Measurements from ENCODE around the gene CACNB3.

CACNB3 gene

DNA sequence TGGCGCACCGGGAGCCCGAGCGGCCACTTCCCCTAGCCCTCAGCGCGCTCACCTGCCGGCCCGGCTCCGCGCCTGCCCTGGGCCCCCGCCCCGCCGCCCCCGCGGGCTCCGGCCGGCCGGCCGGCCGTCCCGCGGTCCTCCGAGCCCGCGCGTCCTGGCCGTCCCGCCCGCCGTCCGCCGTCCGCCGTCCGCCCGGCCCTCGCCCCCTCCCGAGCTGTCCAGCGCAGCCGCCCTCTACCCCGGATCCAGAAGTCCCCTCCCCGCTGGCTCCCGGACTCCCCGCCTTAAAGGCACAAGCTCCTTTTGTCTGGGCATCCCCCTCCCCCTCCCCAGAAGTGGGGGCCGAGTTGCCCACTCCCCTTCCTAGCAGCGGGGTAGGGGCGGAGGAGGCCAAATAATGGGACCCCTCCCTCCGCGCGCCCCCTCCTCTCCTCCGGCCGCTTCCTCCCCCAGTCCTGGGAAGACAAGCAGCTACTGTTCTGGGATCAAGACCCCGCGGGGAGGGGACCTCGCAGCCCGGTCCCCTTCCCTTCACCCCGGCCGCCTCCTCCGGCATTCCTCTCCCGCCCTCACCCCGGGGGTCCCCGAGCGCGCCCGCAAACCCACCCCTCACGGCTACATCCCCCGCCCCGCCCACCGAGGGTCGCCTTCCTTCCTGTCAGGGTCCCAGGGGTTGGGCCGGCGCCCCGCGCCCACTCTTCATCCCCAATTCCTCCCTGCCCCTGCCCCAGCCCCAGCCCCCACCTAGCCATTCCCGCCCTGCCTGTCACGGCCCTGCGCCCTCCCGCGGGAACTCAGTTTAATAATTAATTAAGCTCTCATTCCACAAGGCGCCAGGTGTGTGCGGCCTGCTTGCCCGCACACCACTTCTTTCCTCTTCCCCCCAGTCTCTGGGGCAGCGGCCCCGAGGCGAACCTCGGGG is 29.2 kb upstream of the CACNB3 start, which contains the start of gene ADCY6:
ADCY6 (minus strand) TSS at position 236 of the 922 bp plus-strand sequence. CDS start 5,655 bp downstream, outside the sequence.
- DNase-seq (ENCODE audit: low read depth), result no peak

- DNase-seq (ENCODE audit: low read depth), result no peak
These were observed 28.4 kb upstream of the CACNB3 start for GRCh38 chr12:48789858-48790326.

- no peak for DNase-seq (ENCODE audit: low read depth)
These were observed 24.6 kb upstream of the CACNB3 start for GRCh38 chr12:48793696-48794095.

DNA sequence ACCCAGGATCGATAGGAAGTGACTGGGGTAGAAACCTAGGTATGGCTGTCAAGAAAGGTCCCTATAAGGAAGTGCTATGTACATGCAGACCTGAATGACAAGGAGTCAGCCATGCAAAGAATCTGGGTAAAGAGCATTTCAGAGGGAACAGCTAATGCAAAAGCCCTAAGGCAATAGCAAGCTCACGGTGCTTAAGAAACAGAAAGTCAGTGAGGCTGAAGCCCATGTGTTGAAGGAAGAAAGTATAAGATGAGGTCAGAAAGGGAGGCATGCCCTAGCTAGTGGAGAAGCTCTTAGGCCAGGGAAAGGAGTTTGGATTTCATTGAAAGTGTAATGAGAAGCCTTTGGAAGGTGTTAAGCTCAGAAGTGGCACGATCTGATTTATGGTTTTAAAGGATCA is 23.4 kb upstream of the CACNB3 start:
- no peak for DNase-seq (ENCODE audit: low read depth)

DNA sequence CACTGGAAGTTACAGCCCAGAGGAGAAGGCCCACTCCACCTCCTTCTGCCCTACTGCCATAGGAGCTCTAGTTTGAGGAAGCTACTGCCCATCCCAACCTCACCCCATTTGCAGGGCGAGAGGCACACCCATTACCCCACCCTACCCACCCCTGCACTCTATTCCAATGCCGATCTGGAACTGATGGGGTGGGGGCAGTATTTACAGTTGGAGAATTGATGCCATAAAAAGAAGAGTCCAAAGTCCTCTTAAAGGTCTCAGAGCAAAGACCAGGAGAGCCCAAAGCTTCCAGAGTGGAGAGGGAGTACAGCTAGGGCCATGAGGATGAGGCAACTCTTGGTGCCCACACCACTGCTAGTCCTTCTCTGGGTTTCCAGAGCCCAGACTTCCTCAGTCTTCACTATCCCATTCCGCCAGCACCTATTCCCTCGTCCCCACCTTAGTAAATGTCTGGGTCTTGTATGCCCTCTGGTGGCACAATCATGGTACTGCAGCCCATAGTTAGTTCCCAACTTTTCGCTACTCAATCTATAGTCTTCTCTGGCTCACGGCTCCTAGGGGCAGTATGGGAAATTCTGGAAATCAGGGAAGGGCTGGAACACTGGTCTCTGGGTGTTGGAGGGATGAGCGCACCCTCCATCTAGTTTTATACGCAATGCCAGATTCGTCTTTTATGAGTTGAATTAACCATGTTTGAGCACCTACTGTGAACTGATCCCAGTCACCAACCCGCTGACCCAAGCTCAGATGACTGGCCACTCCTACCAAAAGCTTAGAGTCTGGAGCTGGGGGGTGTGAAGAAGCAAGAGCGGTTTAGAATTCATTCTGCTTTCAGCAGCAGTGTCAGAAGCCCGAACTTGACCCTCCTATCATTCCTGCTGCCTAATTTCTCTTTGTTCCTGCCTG is 22.5 kb upstream of the CACNB3 start:
- DNase-seq (ENCODE audit: low read depth), result peak; percentile 47

DNA sequence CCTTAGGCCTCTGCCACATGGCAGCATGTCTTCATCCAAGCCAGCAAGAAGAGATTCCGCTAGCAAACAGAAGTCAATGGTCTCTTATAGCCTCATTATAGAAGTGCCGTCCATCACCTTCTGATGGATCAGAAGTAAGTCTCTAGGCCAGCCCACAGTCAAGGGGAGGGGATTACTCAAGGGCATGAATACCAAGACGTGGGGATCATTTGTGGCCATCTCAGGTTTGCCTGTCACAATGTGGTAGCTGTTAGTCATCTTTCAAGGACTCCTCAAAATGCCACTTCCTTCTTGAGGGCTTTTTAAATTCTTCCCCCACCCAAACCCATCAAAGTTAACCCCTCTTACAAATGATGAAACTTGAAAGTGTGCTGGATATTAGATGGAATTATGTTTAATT is 21.3 kb upstream of the CACNB3 start:
- DNase-seq (ENCODE audit: low read depth), result no peak

GRCh38 chr12:48800457-48800856 is 17.8 kb upstream of the CACNB3 start:
- no peak for DNase-seq (ENCODE audit: low read depth)

DNA sequence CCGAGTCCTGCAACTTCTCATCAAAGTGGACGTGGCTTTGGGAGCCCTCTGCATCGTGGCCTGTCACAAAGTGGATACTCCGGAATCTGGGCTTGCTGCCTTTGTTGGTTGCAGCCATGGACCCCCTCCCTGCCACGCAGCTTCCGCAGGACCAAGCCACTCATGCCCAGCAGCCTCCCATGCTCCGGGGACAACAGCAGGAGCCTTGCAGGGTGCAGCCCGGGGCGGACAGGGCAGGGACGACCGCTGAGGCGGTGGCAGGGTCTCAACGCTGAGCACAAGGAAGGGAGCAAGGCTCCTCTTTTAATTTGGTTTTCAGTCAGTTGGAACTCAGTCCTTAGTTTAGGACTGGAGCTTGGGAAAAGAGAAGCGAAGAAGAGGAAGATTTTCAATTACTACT is 17.3 kb upstream of the CACNB3 start:
- no peak for DNase-seq (ENCODE audit: low read depth)

DNA sequence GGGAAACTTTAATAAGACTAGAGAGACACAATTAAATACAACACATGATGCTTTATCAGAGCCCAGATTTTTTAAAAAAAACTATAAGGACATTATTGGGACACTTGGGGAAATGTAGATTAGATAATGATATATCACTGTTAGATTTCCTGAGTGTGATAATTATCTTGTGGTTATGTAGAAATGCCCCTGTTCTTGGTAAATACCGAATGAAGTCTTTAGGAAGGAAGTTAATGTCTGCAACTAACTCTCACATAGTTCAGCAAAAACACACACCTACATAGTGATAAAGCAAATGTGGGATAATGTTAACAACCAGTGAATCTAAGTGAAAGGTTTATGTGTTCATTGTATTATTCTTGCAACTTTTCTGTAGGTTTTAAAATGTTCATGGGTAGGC is 14.6 kb upstream of the CACNB3 start:
- DNase-seq (ENCODE audit: low read depth), result no peak

DNA sequence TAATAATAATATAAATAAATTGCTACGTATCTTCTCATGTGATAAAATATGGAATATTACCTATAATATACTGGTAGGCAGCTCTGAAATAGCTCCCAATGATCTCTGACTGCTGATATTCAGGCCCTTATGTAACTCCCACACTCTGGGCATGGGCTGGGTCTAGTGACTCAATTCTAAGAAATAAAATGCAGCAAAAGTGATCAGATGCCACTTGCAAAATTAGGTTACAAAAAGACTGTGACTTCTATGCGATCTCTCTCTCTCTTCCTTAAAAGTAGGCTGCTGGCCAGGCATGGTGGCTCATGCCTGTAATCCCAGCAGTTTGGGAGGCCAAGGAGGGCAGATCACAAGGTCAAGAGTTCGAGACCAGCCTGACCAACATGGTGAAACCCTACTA is 10.3 kb upstream of the CACNB3 start:
- DNase-seq (ENCODE audit: low read depth), result no peak

DNA sequence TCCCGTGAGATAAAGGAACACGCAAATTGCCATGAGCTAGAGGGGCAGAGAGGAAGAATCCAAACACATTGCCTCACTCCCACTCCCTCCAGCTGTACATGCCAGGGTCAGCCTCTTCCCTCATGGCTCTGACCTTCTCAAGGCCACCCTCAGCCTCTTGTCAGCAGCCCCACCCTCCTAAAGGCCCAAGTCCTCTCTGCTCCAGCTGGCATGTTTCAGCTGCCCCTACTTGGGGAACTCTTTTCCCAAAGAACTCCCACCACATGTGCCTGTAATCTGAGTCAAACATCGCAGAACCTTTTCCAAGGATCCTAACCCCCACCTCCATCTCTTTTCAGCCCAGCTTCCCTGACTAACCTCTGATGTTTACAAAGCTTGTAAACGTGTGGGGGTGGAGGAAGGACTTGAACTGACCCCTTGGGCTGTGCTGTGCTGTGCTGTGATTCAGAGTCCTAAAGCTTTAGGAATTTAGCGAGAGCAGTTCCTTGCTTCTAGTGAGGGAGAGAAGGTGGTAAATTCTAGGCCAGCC is 7.3 kb upstream of the CACNB3 start:
- no peak for DNase-seq (ENCODE audit: low read depth)

DNA sequence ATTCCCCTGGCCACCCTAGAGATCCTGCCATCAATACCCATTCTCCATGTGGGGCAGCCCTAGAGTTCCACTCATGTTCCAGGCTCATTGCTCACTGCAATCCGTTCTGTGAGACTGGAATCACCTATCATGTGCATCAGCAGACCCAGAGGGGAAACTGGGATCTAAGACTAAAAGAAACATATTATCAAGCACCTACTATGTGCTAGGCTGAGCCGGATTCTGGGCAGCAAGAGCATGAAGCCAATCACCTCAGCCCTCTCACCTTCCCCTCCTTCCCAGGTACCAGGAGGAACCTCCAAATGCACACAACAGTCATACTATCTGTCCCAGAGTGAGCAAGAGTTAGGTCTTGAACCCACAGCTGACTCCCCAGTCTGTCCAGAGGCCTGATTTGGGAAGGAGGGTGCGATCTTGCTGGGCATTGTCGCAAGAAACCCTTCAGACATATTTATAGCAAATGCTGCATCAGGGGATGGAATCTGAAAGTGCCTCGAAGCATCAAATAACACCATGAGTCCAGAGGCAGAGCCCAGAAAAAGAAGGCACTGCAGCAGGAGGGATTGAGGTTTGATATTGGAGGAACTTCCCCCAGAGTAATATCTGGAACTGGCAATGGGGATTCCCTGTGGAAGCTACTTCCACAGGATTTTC is 6.7 kb upstream of the CACNB3 start:
- no peak for DNase-seq (ENCODE audit: low read depth)

GRCh38 chr12:48812389-48812788 is 5.9 kb upstream of the CACNB3 start:
- DNase-seq (ENCODE audit: low read depth), result no peak

DNA sequence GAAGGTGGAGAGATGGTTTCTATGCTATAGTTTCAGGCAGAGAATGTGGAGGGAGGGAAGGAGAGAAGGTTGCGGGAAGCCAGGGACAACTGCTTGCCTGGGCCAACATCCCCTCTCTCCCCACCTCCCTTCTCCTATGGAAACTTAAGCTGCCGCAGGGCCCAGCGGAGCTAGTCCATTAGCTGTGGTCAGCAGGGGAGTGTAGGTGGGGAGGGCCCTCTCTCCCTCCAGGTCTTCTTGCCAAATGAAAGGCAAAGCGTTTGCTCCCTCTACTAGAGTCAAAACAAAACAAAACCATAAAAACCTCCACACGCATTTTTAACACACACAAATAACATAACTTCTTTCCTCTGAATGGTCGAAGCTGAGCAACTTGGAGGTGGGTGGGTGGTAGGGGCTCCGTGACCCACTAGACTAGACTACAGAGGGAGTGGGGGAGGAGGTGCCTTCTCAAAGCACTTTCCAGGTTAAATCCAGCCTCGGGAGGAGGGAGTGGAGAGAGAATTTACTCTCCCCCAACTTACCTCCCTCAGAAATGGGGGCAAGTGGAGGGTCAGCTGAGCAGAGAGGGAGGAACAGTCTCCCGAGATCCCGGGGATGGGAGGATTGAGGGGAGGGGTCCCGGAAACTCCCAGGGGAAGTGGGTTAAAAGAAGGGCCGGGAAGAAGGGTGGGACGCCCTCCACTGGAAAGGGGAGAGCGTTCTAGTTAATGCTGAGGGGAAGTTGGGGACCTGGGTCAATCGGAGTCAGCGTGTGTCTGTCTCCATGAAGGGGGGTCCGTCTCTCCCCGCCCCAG is 4.6 kb upstream of the CACNB3 start:
- no peak for DNase-seq (ENCODE audit: low read depth)

DNA sequence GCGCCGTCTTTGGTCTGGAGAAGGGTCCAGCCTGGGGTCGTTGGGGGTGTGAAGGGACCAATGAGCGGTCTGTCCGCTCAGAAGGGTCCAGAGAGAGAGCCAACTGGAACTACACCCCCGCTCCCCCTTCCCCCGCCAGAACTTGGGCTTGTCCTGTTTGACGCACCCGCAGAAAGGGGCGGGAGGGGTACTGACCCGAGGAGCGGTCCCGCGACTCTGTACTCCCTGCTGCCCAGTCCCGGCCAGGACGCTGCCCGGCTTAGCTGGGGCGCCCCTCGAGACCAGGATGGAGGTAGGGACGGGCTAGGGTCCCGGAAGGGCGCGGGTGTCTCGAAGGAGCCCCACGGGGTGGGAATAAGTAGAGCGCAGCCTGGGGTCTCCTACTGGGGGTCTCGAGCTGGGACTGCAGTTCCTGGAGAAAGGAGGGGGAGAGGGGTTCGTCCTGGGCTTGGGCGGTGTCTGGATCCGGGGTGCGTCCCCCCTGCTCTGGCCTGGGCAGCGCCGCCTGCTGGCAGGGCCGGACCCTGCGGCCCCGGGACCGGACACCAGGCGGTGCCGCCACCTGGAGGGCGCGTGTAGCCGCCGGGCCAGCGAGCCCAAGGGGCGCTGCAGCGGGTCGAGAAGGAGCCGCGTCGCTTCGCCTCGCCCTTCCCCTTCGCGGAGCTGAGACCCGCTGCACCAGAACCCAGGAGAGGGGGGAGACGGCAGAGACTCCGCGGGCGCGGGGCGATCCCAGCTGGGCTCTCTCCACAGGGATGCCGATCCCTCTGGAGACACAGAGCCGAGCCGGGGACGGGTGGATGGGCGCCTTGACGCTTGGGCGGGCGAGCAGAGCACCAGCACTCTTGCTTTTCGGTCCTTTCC is 3.8 kb upstream of the CACNB3 start:
- peak; percentile 51 for DNase-seq (ENCODE audit: low read depth)

DNA sequence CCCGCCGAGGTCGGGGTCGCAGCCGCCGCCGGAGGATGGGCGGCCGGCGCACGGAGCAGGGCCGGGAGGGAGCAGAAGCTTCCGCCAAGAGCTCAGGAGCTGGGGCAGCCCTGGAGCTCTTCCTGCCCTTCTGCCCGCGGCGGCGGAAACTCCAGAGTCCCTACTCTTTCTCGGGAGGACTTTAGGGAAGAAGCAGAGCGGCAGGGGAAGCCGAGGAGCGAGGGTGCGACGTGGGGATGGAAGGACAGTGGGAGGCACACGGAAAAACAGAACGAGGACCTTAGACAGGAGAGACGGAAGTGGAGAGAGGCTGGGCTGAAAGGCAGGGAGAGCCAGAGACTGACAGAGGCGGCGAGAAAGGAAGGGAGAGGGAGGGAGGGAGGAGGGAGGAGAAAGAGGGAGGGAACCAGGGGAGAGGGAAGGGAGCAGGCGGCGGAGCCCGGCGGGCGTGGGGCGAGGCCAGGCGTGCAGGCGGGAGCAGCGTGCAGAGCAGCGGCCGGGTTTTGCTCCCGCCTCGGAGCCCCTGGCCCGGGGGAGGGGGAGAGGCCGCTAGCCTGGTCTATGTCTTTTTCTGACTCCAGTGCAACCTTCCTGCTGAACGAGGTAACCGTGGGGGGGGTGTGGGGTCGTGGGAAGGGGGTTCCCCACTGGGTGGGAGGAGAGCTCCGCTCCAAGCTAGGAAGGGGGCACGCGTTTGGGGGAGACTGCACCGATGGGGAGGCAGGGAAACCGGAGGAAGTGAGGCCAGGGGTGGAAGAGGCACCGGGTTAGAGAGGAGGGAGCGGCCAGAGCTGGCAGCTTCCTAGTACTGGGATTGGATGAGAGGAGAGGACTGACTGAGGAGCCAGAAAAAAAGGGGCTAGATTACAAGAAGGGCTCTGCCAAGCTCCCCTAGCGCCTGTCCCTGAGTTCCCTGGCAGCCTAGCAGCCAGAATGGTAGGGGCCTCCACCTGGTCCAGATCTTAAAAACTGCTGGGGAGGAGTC is 2.9 kb upstream of the CACNB3 start:
- DNase-seq (ENCODE audit: low read depth), result peak; percentile 62

GRCh38 chr12:48816143-48816854 is 2.0 kb upstream of the CACNB3 start:
- DNase-seq (ENCODE audit: low read depth), result no peak
